Measurements from ENCODE around the gene KCNQ1. TPM values are rescaled to one million over a fixed set of nuclear protein-coding genes. Genes with fewer than 3 reads are reported as not detected.

The KCNQ1 gene
- total RNA-seq, 1 donor from 2014 or later = 2.7 TPM

DNA sequence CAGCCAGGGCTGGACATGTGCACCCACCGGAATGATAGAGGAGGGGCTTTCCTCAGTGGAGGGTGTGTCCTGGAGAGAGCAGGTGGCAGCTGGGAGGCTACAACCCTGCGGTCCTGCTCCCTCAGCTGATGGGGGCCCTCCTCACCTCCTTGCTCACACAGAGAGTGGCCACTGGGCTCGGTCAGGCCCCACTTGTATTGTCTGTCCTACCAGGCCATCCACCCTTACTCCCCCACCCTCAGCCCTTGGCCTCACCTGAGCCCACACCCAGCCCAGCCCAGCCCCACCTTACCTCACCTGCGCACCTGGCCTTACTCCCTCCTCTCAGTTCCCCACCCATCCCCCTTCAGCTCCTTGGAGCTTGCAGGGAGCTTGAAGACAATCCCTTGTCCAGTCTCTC is 3.6 kb upstream of the KCNQ1 start:
- Histone ChIP-seq H3K9me3 (no peaks in the 10 kb centered on the region), H3K27me3 (peaks cover 8% of the 10 kb centered on the region), H3K36me3 (no peaks in the 10 kb centered on the region), H3K27ac (no peak overlapping the region), H3K4me3 (no peak overlapping the region), H3K4me1 (peaks cover 15% of the 10 kb centered on the region)
- no peak for DNase-seq (ENCODE audit: extremely low spot score in 2 of 2)
- intact Hi-C loops (cut with DNase I) = no loop called here
- TF ChIP-seq, protein P1, sequence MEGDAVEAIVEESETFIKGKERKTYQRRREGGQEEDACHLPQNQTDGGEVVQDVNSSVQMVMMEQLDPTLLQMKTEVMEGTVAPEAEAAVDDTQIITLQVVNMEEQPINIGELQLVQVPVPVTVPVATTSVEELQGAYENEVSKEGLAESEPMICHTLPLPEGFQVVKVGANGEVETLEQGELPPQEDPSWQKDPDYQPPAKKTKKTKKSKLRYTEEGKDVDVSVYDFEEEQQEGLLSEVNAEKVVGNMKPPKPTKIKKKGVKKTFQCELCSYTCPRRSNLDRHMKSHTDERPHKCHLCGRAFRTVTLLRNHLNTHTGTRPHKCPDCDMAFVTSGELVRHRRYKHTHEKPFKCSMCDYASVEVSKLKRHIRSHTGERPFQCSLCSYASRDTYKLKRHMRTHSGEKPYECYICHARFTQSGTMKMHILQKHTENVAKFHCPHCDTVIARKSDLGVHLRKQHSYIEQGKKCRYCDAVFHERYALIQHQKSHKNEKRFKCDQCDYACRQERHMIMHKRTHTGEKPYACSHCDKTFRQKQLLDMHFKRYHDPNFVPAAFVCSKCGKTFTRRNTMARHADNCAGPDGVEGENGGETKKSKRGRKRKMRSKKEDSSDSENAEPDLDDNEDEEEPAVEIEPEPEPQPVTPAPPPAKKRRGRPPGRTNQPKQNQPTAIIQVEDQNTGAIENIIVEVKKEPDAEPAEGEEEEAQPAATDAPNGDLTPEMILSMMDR (IDR thresholded peaks at IDR 0.05) = no peak
- TF ChIP-seq POLR2AphosphoS5 (IDR thresholded peaks at IDR 0.05; ENCODE audit: insufficient read depth in 1 of 2, low read depth in 1 of 2) (no peak), POLR2A (IDR thresholded peaks at IDR 0.05) (no peak)

DNA sequence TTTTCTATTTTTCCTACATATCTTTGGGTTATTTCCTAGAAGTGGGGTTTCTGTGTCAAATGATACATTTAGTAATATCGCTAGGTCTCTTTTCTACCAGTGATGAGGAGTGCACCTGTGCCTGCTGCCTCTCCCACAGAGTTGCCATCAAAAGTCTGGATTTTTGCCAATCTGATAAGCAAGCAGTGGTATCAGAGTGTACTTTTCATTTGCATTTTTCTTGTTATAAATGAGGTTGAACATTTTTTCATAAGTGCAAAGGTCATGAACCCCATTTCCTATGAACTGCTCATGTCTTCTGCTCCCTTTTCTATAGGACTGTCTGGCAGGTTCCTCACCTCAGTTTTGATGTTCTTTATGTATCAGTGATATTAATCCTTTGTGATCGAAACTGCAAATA is 2.2 kb upstream of the KCNQ1 start:
- Histone ChIP-seq H3K27me3 (peaks cover 8% of the 10 kb centered on the region), H3K9me3 (no peaks in the 10 kb centered on the region), H3K4me1 (peaks cover 17% of the 10 kb centered on the region), H3K36me3 (no peaks in the 10 kb centered on the region), H3K4me3 (no peak overlapping the region), H3K27ac (no peak overlapping the region)
- TF ChIP-seq POLR2AphosphoS5 (IDR thresholded peaks at IDR 0.05; ENCODE audit: insufficient read depth in 1 of 2, low read depth in 1 of 2) (no peak), POLR2A (IDR thresholded peaks at IDR 0.05) (no peak)
- TF ChIP-seq, protein P1 (IDR thresholded peaks at IDR 0.05) = no peak
- intact Hi-C loops (cut with DNase I) = no loop called here
- DNase-seq (ENCODE audit: extremely low spot score in 2 of 2) = no peak

DNA sequence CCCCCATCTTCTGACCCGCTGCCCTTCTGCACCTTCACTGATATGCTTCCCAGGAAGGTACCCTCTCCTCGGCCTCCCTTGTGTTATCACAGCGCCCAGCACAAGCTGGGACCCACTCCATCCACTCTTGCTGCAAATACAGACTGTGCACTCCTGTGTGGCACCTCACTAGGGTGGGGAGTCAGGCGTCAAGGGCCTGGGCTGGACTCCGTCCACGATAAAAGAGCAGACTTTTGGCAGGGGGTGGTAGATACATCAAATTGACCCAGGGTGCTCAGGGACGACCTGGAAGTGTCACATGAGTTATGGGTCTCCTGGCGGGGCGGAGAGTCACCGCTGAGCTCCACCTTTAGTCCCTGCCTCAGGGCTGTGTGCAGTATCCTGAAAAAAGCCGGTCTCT is 1.4 kb upstream of the KCNQ1 start:
- Histone ChIP-seq H3K27ac (no peak overlapping the region), H3K4me1 (peaks cover 17% of the 10 kb centered on the region), H3K9me3 (no peaks in the 10 kb centered on the region), H3K27me3 (peaks cover 8% of the 10 kb centered on the region), H3K36me3 (no peaks in the 10 kb centered on the region), H3K4me3 (no peak overlapping the region)
- no peak for DNase-seq (ENCODE audit: extremely low spot score in 2 of 2)
- intact Hi-C loops (cut with DNase I) = no loop called here
- TF ChIP-seq POLR2AphosphoS5 (IDR thresholded peaks at IDR 0.05; ENCODE audit: insufficient read depth in 1 of 2, low read depth in 1 of 2) (no peak), POLR2A (IDR thresholded peaks at IDR 0.05) (no peak)
- TF ChIP-seq, protein P1 (IDR thresholded peaks at IDR 0.05) = no peak

DNA sequence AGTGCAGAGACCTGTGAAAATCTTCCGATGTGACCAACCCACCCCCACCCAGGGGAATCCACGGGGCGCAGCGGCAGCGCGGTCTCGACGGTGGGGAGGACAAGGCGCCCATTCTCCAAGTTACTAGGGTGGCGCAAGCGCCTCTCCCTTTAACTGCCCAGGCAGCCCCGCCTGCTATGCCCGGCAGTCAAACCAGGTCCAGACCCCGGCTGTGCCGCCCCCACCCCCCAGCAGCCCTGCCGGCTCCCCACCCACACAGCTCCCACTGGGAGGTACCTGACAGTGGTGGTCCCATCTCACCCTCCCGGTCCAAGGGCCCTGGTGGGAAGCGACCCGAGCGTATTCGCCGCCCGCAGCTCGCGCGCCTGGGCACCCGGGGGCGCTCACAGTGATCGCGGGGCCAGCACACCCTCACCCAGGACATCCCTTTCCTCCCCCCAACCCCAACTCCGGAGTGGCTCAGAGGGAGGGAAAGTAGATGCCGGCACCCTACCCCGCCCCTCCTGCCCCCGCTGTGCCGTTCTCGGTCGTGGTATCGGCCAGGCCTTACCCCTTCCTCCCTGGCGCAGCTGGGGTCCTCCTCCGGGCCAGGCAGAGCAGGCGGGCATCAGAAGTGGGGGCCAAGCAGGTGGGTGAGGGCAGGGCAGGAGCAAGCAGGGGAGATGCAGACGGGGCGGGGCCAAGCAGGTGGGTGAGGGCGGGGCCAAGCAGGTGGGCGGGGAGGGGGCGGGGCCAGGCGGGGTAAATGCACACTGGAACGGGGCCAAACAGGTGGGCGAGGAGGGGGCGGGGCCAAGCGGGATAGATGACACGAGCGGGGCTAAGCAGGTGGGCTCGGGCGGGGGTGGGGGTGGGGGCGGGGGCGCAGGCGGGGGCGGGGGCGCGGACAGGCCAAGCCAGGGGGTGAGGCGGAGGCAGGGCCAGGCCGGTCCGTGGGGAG is 657 bp upstream of the KCNQ1 start, which contains the start of gene TRPM5:
TSS of gene TRPM5 (minus strand) at position 634 of the 940 bp plus-strand sequence. CDS start 21,478 bp downstream, outside the sequence.
- intact Hi-C loops (cut with DNase I) = no loop called here
- no peaks in the 10 kb centered on the region for H3K9me3 ChIP-seq
- no peak for DNase-seq (ENCODE audit: extremely low spot score in 2 of 2)
- H3K4me3 ChIP-seq = peak within 1 kb of the TSS; percentile 29 to 50
- no peak for TF ChIP-seq POLR2AphosphoS5 (IDR thresholded peaks at IDR 0.05; ENCODE audit: insufficient read depth in 1 of 2, low read depth in 1 of 2)
- TF ChIP-seq, protein P1 (IDR thresholded peaks at IDR 0.05) = no peak
- TF ChIP-seq POLR2A (IDR thresholded peaks at IDR 0.05) = no peak
- peaks cover 17% of the 10 kb centered on the region for H3K4me1 ChIP-seq
- H3K27ac ChIP-seq = no peak within 1 kb of the TSS
- H3K27me3 ChIP-seq = peaks cover 8% of the 10 kb centered on the region
- H3K36me3 ChIP-seq = no peaks in the 10 kb centered on the region
